Right cardiac atrium (tissue), 5 donors: ENCODE results near the gene EPHB1. TPM values are rescaled to one million over a fixed set of nuclear protein-coding genes. Genes with fewer than 3 reads are reported as not detected.

Source experiments
- ATAC-seq, 2 donors: fragments of 200-7000 bp; cut with Tn5 transposase; one replicate each; pipeline versions ENCODE4 v1.8.0 to v1.9.1; 2020; ENCODE audit warnings: moderate library complexity in 2 of 2, mild to moderate bottlenecking in 1 of 2
- DNase-seq, 3 donors: peaks; one replicate each; pipeline ENCODE4 v3.0.0-alpha.2; 2020
- H3K27ac ChIP-seq: one replicate; pipeline ENCODE4 v1.5.1; 2013; ENCODE audit warnings: mild to moderate bottlenecking, low read length, control low read depth, moderate library complexity
- H3K27me3 ChIP-seq: one replicate; pipeline ENCODE4 v1.6.1; 2013; ENCODE audit not compliant: control insufficient read depth, insufficient read depth
- H3K4me1 ChIP-seq: one replicate; pipeline ENCODE4 v1.6.1; 2013; ENCODE audit warnings: low read length; ENCODE audit not compliant: control insufficient read depth, insufficient read depth
- H3K4me3 ChIP-seq: one replicate; pipeline ENCODE4 v1.5.1; 2013; ENCODE audit warnings: low read length, control low read depth
- H3K9me3 ChIP-seq: one replicate; pipeline ENCODE4 v1.6.1; 2013; ENCODE audit warnings: low read length; ENCODE audit not compliant: control insufficient read depth
- WGBS: extraction: QIAGEN DNeasy Blood & Tissue Kit; methylation state at CpG from one replicate; pipeline ENCODE4 v1.1.7; 2013; 5-methylcytosine and 5-hydroxymethylcytosine counted together
- intact Hi-C, 4 donors: fragments of 100-400 bp; cut with DNase I; formaldehyde crosslinking; loops; one replicate each; pipeline versions ENCODE4 v1.11.0 to v1.14.0; 2022 to 2023
- polyA plus RNA-seq: library from polyadenylated mRNA; stranded (reverse); fragments of 200-250 nt; gene quantifications from one replicate; pipeline ENCODE4 v1.2.3, GENCODE V29; 2013
- total RNA-seq, 4 donors: library from RNA; stranded (reverse); fragmentation: NEBNext Ultra II Directional; extraction: Animal tissue kit (Norgen Biotek cat#: 25700); gene quantifications; one replicate each; pipeline ENCODE4 v1.2.1, GENCODE V29; 2021
- donor health status: healthy with polysubstance abuse.
- donor health status: DM: no; HTN: yes; CAD: no.
- donor health status: DM: no; HTN: no; CAD: no.
- donor health status: DM: no; HTN: yes; CAD: no; lungs with severe emphysema.
- donor health status: DM: yes; HTN: yes; CAD: no.

EPHB1 gene
- total and polyA plus RNA-seq, 5 donors = 0.23 to 1.6 (median 1.1) TPM

DNA sequence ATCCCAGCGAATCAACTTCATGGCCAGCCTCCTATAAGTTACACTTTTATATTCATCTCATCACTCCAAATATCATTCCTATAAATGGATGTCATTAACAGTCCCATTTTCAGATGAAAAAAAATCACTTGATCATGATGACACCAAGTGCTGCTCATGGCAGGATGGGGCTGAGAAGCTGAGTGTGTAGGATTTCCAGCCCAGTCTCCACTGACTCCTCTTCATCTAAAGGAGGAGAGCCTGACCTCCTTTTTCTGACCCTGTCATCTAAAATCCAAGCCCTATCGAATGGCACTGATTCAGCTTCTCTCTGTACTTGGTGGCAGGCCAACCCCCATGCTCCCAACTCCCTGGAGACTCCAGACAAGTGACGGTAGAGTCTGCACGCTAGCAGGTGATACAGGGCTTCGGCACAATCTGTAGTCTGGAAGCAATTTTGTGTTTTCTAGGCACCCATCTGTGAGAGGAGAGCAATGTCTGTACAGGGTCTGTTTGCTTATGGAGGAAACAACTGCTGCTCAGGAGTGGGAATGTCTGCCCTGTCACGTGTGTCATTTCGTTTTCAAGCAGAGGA lies 103.2 kb downstream of the EPHB1 start:
- Histone ChIP-seq H3K4me1 (no peaks in the 10 kb centered on the region), H3K27me3 (no peaks in the 10 kb centered on the region), H3K27ac (no peak overlapping the region), H3K4me3 (no peak overlapping the region), H3K9me3 (no peaks in the 10 kb centered on the region)
- ATAC-seq (no peak), DNase-seq (no peak)
- intact Hi-C loops = no loop called here
- WGBS = 81% methylated on average over 7 of the region's 7 CpGs

DNA sequence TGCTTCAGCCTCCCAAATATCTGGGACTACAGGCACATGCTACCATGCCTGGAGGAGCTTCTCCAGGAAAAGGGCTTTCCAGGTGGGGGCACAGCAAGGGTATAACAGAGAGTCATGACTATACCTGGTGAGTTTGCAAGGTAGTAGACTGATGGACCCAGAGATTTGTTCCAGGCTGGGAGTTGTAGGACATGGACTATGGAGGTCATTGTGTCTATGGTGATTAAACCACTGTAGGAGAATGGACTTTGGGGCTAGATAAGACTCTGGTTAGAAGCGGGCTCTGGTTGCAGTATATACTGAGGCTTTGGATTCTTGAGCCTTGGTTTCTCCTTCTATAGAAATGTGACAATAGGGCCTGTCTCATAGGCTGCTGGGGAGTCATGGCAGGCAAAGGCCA lies 104.7 kb downstream of the EPHB1 start:
- WGBS = 94% methylated on average over 1 of the region's 1 CpG
- intact Hi-C loops = no loop called here
- H3K27ac ChIP-seq = no peak overlapping the region
- no peaks in the 10 kb centered on the region for H3K4me1 ChIP-seq
- H3K9me3 ChIP-seq = no peaks in the 10 kb centered on the region
- H3K4me3 ChIP-seq = no peak overlapping the region
- no peak for DNase-seq
- no peak for ATAC-seq
- no peaks in the 10 kb centered on the region for H3K27me3 ChIP-seq

- Histone ChIP-seq H3K4me3 (no peak overlapping the region), H3K4me1 (no peaks in the 10 kb centered on the region), H3K9me3 (no peaks in the 10 kb centered on the region), H3K27ac (no peak overlapping the region), H3K27me3 (no peaks in the 10 kb centered on the region)
- WGBS = 76% methylated on average over 1 of the region's 1 CpG
- ATAC-seq = no peak
- DNase-seq = no peak
- intact Hi-C loops = no loop called here
Observed at GRCh38 chr3:134900482-134900881, 105.4 kb downstream of the EPHB1 start.

DNA sequence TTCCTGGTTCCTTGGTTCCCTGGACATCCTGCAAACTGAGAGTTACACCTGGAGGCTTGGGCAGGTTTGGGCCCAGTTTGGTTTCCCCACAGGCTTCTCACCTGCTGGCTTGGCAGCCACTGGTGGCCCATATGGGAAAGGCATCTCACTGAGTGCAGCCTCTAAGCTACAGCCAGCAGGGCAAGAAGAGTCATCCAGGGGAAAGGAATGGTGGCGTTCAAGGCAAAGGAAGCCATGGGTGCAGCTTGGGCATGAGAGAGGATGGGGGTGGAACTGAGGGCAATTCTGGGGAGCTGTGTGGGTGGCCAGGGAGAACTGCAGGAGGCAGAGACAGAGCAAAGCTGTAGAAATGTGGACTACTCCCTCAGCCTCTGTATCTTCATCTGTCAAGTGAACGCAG lies 106.4 kb downstream of the EPHB1 start:
- DNase-seq = no peak
- intact Hi-C loops = no loop called here
- 86% methylated on average over 2 of the region's 2 CpGs for WGBS
- ATAC-seq = no peak
- Histone ChIP-seq H3K27ac (no peak overlapping the region), H3K9me3 (no peaks in the 10 kb centered on the region), H3K27me3 (no peaks in the 10 kb centered on the region), H3K4me1 (no peaks in the 10 kb centered on the region), H3K4me3 (no peak overlapping the region)

DNA sequence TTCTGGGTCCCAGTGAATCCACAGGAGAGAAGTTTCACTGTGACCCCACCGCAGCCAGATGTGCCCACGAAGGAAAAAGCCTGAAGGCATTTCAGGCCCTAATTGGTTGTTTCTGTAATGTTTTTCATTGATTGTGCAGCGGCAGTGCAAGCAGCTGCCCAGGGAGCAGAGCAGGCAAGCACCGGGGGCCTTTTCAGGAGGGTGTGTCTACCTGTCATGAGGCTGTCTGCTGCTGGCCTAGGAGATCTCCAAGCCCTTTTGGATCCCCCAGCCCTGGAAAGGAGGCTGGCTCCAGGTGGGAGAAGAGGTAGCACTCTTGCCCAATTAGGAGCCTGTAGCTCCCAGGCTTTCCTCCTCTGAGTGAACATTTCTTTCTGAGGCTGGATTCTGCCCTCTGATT lies 108.8 kb downstream of the EPHB1 start:
- DNase-seq = no peak
- intact Hi-C loops = no loop called here
- WGBS = 79% methylated on average over 4 of the region's 4 CpGs

GRCh38 chr3:134904241-134904771 lies 109.2 kb downstream of the EPHB1 start:
- ATAC-seq (no peak), DNase-seq (no peak)
- no peaks in the 10 kb centered on the region for H3K9me3 ChIP-seq
- H3K4me1 ChIP-seq = no peaks in the 10 kb centered on the region
- H3K4me3 ChIP-seq = no peak overlapping the region
- no peak overlapping the region for H3K27ac ChIP-seq
- H3K27me3 ChIP-seq = no peaks in the 10 kb centered on the region
- WGBS = 71% methylated on average over 6 of the region's 6 CpGs
- intact Hi-C loops = no loop called here

More for the DNA sequence above, 108.8 kb downstream of the EPHB1 start:
- H3K9me3 ChIP-seq = no peaks in the 10 kb centered on the region
- no peaks in the 10 kb centered on the region for H3K27me3 ChIP-seq
- H3K27ac ChIP-seq = no peak overlapping the region
- no peak overlapping the region for H3K4me3 ChIP-seq
- H3K4me1 ChIP-seq = no peaks in the 10 kb centered on the region
- ATAC-seq = no peak

- DNase-seq (no peak), ATAC-seq (peak; percentile 34 to 52)
- Histone ChIP-seq H3K9me3 (no peaks in the 10 kb centered on the region), H3K4me3 (no peak overlapping the region), H3K4me1 (no peaks in the 10 kb centered on the region), H3K27ac (no peak overlapping the region), H3K27me3 (no peaks in the 10 kb centered on the region)
- intact Hi-C loops = no loop called here
- 67% methylated on average over 7 of the region's 7 CpGs for WGBS
Observed at GRCh38 chr3:134904776-134905646, 110.0 kb downstream of the EPHB1 start.

DNA sequence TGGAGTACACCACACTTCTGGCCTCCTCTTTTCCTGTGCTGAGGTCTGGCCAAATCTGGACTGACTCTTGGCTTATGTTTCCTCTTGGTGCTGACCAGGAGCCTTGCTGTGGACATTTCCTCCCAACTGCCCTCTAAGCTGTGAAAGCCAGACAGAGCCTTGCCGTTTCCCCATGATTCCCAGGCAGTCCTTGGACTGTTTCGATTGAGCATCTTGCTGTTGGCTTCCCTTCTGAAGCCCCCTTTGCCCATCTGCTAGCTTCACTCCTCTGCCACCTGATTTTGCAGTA lies 110.5 kb downstream of the EPHB1 start:
- intact Hi-C loops = no loop called here
- no peak overlapping the region for H3K27ac ChIP-seq
- H3K9me3 ChIP-seq = no peaks in the 10 kb centered on the region
- no peak for ATAC-seq
- no peak for DNase-seq
- no peak overlapping the region for H3K4me3 ChIP-seq
- 87% methylated on average over 2 of the region's 2 CpGs for WGBS
- H3K4me1 ChIP-seq = no peaks in the 10 kb centered on the region
- no peaks in the 10 kb centered on the region for H3K27me3 ChIP-seq

DNA sequence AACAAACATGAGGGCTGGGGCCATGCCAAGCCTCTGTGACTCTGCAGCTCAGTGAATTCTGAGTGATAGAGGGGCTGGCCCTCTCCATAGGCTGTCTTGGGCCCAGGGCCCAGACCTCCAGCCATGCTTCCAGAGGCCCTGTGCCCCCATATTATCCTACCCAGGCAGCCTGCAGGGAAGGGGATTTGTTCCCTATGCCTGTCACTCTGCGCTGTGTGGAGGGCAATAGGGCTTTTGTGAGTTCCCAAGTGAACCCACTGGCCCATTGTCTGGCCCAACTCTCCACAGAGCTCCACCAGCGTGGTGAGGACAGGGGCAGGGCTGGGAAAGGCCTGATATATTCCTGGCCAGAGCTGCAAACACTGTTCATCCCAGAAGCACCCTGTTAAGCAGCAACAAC lies 113.2 kb downstream of the EPHB1 start:
- intact Hi-C loops = no loop called here
- H3K4me1 ChIP-seq = no peaks in the 10 kb centered on the region
- no peaks in the 10 kb centered on the region for H3K27me3 ChIP-seq
- DNase-seq = no peak
- no peak overlapping the region for H3K4me3 ChIP-seq
- WGBS = 84% methylated on average over 2 of the region's 2 CpGs
- no peaks in the 10 kb centered on the region for H3K9me3 ChIP-seq
- H3K27ac ChIP-seq = no peak overlapping the region
- ATAC-seq = no peak

DNA sequence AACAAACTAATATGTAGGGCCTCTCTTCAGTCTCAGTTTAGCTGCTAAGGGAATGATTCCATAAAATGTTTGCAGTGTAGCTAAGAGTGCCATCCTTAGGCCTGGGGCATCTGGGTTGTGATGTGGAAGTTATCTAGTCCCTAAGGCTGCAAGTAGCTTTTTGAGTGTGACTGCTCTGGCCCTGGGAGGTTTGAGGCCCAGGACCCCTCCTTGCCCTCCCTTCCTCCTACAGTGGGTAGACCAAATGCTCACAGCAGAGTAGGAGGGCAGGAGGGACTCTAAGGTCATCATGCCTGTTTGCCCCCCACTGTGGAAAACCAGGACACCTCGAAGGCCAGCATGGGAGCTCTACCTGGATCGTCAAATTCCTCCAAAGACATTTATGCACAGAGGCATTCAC lies 115.0 kb downstream of the EPHB1 start:
- WGBS = 82% methylated on average over 2 of the region's 2 CpGs
- H3K4me3 ChIP-seq = no peak overlapping the region
- intact Hi-C loops = no loop called here
- DNase-seq (no peak), ATAC-seq (no peak)
- no peak overlapping the region for H3K27ac ChIP-seq
- H3K27me3 ChIP-seq = no peaks in the 10 kb centered on the region
- no peaks in the 10 kb centered on the region for H3K9me3 ChIP-seq
- no peaks in the 10 kb centered on the region for H3K4me1 ChIP-seq

DNA sequence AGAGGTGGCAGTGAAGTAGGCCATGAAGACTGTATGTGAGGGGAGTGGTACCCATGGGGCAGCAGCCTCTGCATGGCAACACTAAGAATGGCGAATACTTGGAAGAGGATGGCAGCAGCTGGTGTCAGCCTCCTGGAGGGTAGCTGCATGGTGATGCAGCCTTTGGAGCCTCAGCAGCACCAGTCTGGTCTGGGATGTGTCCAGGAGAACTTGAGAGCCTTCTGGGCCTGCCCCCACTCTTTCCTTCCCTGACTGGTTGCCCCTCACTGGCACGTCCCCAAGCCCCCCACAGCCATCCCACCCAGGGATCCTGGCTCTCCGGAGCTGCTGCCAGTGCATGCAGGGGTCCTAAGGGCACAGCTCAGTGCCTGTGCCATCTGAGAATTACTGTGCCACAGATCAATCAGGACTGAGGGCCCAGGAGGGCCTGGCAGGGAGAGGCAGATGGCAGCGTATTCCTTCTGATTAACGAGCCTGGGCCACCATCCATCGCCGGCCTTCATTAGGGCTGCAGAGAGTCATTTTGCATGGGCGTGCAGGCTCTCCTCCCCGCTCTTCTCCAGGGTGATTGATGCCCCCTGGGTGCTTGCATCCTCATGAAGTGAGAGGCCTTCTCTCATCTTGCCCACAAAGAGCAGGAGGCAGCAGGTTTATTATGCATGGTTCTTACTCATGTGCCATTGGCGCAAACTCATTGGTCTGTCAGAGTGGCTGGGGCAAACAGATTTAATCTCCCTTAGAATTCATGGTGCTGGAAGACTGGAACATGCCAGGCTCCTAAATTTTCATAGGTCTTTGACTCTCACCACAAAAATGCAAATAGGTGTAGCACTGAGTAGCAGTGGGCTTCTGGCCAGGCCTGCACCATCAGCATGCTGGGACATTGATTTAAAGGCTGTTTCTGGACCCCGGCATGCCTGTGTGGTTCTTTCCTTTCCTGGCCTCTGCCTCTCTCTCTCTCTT lies 116.8 kb downstream of the EPHB1 start:
- Histone ChIP-seq H3K27me3 (no peaks in the 10 kb centered on the region), H3K4me1 (no peaks in the 10 kb centered on the region), H3K4me3 (no peak overlapping the region), H3K27ac (no peak overlapping the region), H3K9me3 (no peaks in the 10 kb centered on the region)
- DNase-seq = no peak
- WGBS = 90% methylated on average over 11 of the region's 11 CpGs
- intact Hi-C loops = no loop called here
- no peak for ATAC-seq
